ENCODE measurements around the gene UBQLN1. TPM values are rescaled to one million over a fixed set of nuclear protein-coding genes. Genes with fewer than 3 reads are reported as not detected.

UBQLN1 gene
- total RNA-seq, 1 experiment from 2014 or later, result 162 TPM

GRCh38 chr9:83701286-83701685 is 6.5 kb downstream of the UBQLN1 start:
- intact Hi-C loops (cut with micrococcal nuclease; ENCODE audit: unreplicated experiment), result no loop called here
- ChIA-PET CTCF (no interaction called here), POLR2A (ENCODE audit: low non-redundant PET) (no interaction called here)
- TF ChIP-seq EZH2 (IDR thresholded peaks at IDR 0.05; ENCODE audit: borderline replicate concordance, low read depth, low read length, poor library complexity, severe bottlenecking), result no peak
- no peak for TF ChIP-seq CTCF (conservative IDR thresholded peaks at IDR 0.05; ENCODE audit: low read depth, low read length)
- Histone ChIP-seq H3K9me3 (ENCODE audit: low read depth, low read length, poor library complexity, severe bottlenecking) (peaks cover 8% of the 10 kb centered on the region), H3K4me3 (ENCODE audit: low read depth, low read length, poor library complexity, severe bottlenecking) (no peak overlapping the region), H3K27me3 (replicated peaks; ENCODE audit: insufficient read depth, low read depth, low read length, poor library complexity) (no peaks in the 10 kb centered on the region), H3K27ac (ENCODE audit: low read depth, low read length, poor library complexity, severe bottlenecking) (no peak overlapping the region), H3K36me3 (ENCODE audit: insufficient read depth, low read length, poor library complexity, severe bottlenecking) (no peaks in the 10 kb centered on the region), H3K4me1 (ENCODE audit: insufficient read depth, low read length, poor library complexity, severe bottlenecking) (peaks cover 15% of the 10 kb centered on the region)
- BruUV-seq (replicated peaks), result no TSS peak
- no peak for DNase-seq (ENCODE audit: low spot score)

- Histone ChIP-seq H3K4me3 (ENCODE audit: low read depth, low read length, poor library complexity, severe bottlenecking) (no peak overlapping the region), H3K9me3 (ENCODE audit: low read depth, low read length, poor library complexity, severe bottlenecking) (no peaks in the 10 kb centered on the region), H3K4me1 (ENCODE audit: insufficient read depth, low read length, poor library complexity, severe bottlenecking) (peaks cover 15% of the 10 kb centered on the region), H3K27me3 (replicated peaks; ENCODE audit: insufficient read depth, low read depth, low read length, poor library complexity) (no peaks in the 10 kb centered on the region), H3K36me3 (ENCODE audit: insufficient read depth, low read length, poor library complexity, severe bottlenecking) (no peaks in the 10 kb centered on the region), H3K27ac (ENCODE audit: low read depth, low read length, poor library complexity, severe bottlenecking) (no peak overlapping the region)
- no TSS peak for BruUV-seq (replicated peaks)
- intact Hi-C loops (cut with micrococcal nuclease; ENCODE audit: unreplicated experiment), result no loop called here
- DNase-seq (ENCODE audit: low spot score), result no peak
- ChIA-PET POLR2A (ENCODE audit: low non-redundant PET) (no interaction called here), CTCF (interaction anchor here (0.6 kb wide), 1 partner anchor 108 kb away, joined by 3 read pairs; no protein-coding TSS in a partner anchor)
- TF ChIP-seq EZH2 (IDR thresholded peaks at IDR 0.05; ENCODE audit: borderline replicate concordance, low read depth, low read length, poor library complexity, severe bottlenecking), result no peak
- TF ChIP-seq CTCF (conservative IDR thresholded peaks at IDR 0.05; ENCODE audit: low read depth, low read length), result no peak
These were observed 8.1 kb downstream of the UBQLN1 start for GRCh38 chr9:83699615-83700014.

GRCh38 chr9:83698976-83699585 is 8.7 kb downstream of the UBQLN1 start:
- Histone ChIP-seq H3K4me1 (ENCODE audit: insufficient read depth, low read length, poor library complexity, severe bottlenecking) (peaks cover 15% of the 10 kb centered on the region), H3K4me3 (ENCODE audit: low read depth, low read length, poor library complexity, severe bottlenecking) (no peak overlapping the region), H3K27me3 (replicated peaks; ENCODE audit: insufficient read depth, low read depth, low read length, poor library complexity) (no peaks in the 10 kb centered on the region), H3K9me3 (ENCODE audit: low read depth, low read length, poor library complexity, severe bottlenecking) (no peaks in the 10 kb centered on the region), H3K36me3 (ENCODE audit: insufficient read depth, low read length, poor library complexity, severe bottlenecking) (no peaks in the 10 kb centered on the region), H3K27ac (ENCODE audit: low read depth, low read length, poor library complexity, severe bottlenecking) (no peak overlapping the region)
- ChIA-PET POLR2A (ENCODE audit: low non-redundant PET) (no interaction called here), CTCF (interaction anchor here (0.6 kb wide), 1 partner anchor 108 kb away, joined by 3 read pairs; no protein-coding TSS in a partner anchor)
- no peak for TF ChIP-seq EZH2 (IDR thresholded peaks at IDR 0.05; ENCODE audit: borderline replicate concordance, low read depth, low read length, poor library complexity, severe bottlenecking)
- no peak for TF ChIP-seq CTCF (conservative IDR thresholded peaks at IDR 0.05; ENCODE audit: low read depth, low read length)
- DNase-seq (ENCODE audit: low spot score), result no peak
- BruUV-seq (replicated peaks), result no TSS peak
- intact Hi-C loops (cut with micrococcal nuclease; ENCODE audit: unreplicated experiment), result no loop called here
